Hepatocyte (in vitro differentiated cells): ENCODE measurements around the gene GOLGA6C. TPM values are rescaled to one million over a fixed set of nuclear protein-coding genes. Genes with fewer than 3 reads are reported as not detected.
"Not testable (repeated sequence)": the region's sequence is repeated elsewhere in the genome, so short reads cannot be mapped to it uniquely, and the experiment has no call there.

Experiments
- DNase-seq: peaks from one replicate; pipeline ENCODE4 v3.0.0-alpha.2; 2016; ENCODE audit warnings: low spot score
- H2AFZ ChIP-seq: fragments of 200-600 bp; sonication (generic); 2 replicates; pipeline ENCODE4 v1.6.0; 2016; ENCODE audit warnings: antibody characterized with exemption, mild to moderate bottlenecking
- H3K27ac ChIP-seq: fragments of 200-600 bp; sonication (generic); 2 replicates; pipeline ENCODE4 v1.5.1; 2016; ENCODE audit warnings: mild to moderate bottlenecking
- H3K27me3 ChIP-seq: fragments of 200-600 bp; sonication (generic); 2 replicates; pipeline ENCODE4 v1.6.1; 2016
- H3K36me3 ChIP-seq: fragments of 200-600 bp; sonication (generic); replicated peaks from 2 replicates; pipeline ENCODE4 v1.5.1; 2016; ENCODE audit warnings: low read depth; ENCODE audit not compliant: insufficient read depth
- H3K4me1 ChIP-seq: fragments of 200-600 bp; sonication (generic); 2 replicates; pipeline ENCODE4 v1.5.1; 2016; ENCODE audit warnings: mild to moderate bottlenecking, moderate library complexity; ENCODE audit not compliant: insufficient read depth
- H3K4me2 ChIP-seq: fragments of 200-600 bp; sonication (generic); 2 replicates; pipeline ENCODE4 v1.6.0; 2016
- H3K4me3 ChIP-seq: fragments of 200-600 bp; sonication (generic); 2 replicates; pipeline ENCODE4 v1.5.1; 2016; ENCODE audit warnings: mild to moderate bottlenecking
- H3K79me2 ChIP-seq: fragments of 200-600 bp; sonication (generic); 2 replicates; pipeline ENCODE4 v1.6.0; 2017; ENCODE audit warnings: mild to moderate bottlenecking
- H3K9me2 ChIP-seq: fragments of 200-600 bp; sonication (generic); replicated peaks from 2 replicates; pipeline ENCODE4 v1.6.0; 2017; ENCODE audit warnings: mild to moderate bottlenecking; ENCODE audit not compliant: insufficient read depth
- H3K9me3 ChIP-seq: fragments of 200-600 bp; sonication (generic); 2 replicates; pipeline ENCODE4 v1.5.1; 2016; ENCODE audit warnings: low read depth, mild to moderate bottlenecking
- H4K20me1 ChIP-seq: fragments of 200-600 bp; sonication (generic); 2 replicates; pipeline ENCODE4 v1.6.0; 2016; ENCODE audit warnings: mild to moderate bottlenecking; ENCODE audit not compliant: insufficient read depth, poor library complexity, severe bottlenecking
- WGBS: methylation state at CpG from one replicate; pipeline ENCODE4 v1.1.6; 2016; ENCODE audit warnings: low lambda C conversion rate; ENCODE audit errors: missing lambda C conversion rate; 5-methylcytosine and 5-hydroxymethylcytosine counted together
- polyA plus RNA-seq: library from polyadenylated mRNA; unstranded; fragments of >200 nt; fragmentation: Nextera tagmentation; extraction: Ambion mirVana; gene quantifications from 2 replicates; pipeline ENCODE4 v1.2.1, GENCODE V29; 2016
- total RNA-seq: library from RNA; depleted of rRNA; stranded (reverse); fragments of >200 nt; gene quantifications from 2 replicates; pipeline ENCODE4 v1.2.3, GENCODE V29; 2014
- TF ChIP-seq, protein P1 (sequence below): fragments of 200-600 bp; sonication (generic); IDR thresholded peaks from 2 replicates; pipeline ENCODE4 v1.5.1; 2016; ENCODE audit warnings: antibody characterized with exemption, mild to moderate bottlenecking; ENCODE audit not compliant: poor library complexity

Gene GOLGA6C
- total and polyA plus RNA-seq, 2 experiments from 2014 or later, result not detected

DNA sequence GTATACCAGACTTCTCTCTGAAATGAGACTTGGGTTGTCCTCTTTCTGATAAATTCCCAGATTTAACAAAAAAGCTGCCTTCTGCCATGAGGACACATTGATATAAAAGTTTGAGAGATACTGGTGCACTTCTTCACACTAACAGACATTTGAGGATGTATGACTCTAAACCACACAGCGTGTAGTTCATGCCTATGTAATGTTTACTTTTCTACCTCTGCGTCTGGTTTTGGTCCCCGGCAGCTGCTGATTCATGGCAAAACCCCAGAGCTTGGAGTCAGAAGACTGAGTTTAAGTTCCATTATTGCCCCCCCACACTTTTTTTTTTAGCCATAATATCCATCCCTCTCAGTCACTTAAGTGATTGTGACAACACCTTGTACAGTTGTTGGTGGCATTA is 1.7 kb downstream of the GOLGA6C start:
- H3K27ac ChIP-seq, H3K27me3 ChIP-seq, H3K9me2 ChIP-seq, H3K4me3 ChIP-seq, H3K79me2 ChIP-seq, H4K20me1 ChIP-seq, DNase-seq, H3K9me3 ChIP-seq, H2AFZ ChIP-seq, H3K4me1 ChIP-seq, H3K4me2 ChIP-seq, H3K36me3 ChIP-seq: not testable (repeated sequence)
- WGBS, result no CpG with 5 or more reads among the region's 3 CpGs

DNA sequence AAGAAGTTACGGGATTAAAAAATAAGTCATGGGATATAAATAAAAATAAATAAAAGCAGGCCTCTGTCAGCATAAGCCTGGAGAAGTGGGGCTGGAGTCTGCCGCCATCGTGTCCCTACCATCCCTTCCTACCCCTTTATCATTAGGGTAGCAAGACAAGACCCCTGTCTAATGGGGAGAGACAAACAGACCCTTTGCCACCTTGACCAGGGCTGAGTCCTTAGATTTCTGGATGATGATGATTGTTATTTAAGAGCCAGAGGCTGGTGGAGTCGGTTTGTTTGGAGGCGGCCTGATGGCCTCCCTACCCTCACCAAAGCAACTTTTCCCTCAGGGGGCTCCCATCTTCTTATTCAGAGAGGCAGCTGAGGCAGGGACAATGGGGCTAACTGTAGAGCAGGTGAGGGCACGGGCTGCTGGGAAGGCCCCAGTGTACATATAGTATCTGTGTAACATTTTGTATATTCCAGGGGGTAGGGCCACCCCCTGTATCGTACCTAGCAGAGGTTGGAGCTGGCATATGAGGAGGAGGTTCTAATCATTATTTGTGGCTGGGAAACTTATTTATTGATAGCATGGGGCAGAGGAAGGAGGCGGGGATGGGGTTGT is 15.7 kb downstream of the GOLGA6C start:
- not testable (repeated sequence) for DNase-seq, H3K4me1 ChIP-seq, H3K9me2 ChIP-seq, H3K79me2 ChIP-seq, H3K4me2 ChIP-seq, H3K27ac ChIP-seq, H3K9me3 ChIP-seq, H3K27me3 ChIP-seq, H3K36me3 ChIP-seq, H4K20me1 ChIP-seq, H3K4me3 ChIP-seq, H2AFZ ChIP-seq
- WGBS, result 68% methylated on average over 3 of the region's 8 CpGs

DNA sequence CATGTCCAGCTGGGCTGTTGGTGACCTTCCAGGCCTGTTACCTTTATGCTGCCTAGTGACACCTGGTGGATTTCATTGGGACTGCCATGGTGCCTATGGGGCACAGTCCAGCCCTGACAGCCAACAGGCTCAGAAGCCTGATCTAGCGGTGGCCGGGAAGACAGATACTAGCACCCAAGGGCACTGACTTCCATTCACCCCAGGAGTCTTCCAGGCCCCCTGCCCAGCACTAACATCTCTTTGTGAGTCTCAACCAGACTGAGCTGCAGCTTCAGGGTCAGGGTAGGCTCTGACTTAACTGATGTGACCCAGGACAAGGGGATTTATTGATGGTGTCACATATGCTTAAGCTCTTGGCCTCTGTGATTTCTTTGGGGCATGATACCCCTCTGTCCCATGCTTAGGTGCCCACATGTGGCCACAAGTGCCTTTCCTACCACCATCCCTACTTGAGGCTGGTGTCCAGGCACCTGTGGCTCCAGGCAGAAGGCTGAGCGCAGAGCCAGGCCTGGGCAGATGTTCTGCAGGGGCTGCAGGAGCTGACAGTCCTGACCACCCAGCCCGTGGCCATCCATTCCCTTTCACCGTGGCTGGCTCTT is 16.5 kb downstream of the GOLGA6C start:
- not testable (repeated sequence) for H3K79me2 ChIP-seq, H4K20me1 ChIP-seq, H3K4me1 ChIP-seq, H3K9me3 ChIP-seq, H3K4me3 ChIP-seq, H3K36me3 ChIP-seq, H3K4me2 ChIP-seq, H3K27me3 ChIP-seq, H2AFZ ChIP-seq, H3K27ac ChIP-seq, H3K9me2 ChIP-seq
- TF ChIP-seq, protein P1, sequence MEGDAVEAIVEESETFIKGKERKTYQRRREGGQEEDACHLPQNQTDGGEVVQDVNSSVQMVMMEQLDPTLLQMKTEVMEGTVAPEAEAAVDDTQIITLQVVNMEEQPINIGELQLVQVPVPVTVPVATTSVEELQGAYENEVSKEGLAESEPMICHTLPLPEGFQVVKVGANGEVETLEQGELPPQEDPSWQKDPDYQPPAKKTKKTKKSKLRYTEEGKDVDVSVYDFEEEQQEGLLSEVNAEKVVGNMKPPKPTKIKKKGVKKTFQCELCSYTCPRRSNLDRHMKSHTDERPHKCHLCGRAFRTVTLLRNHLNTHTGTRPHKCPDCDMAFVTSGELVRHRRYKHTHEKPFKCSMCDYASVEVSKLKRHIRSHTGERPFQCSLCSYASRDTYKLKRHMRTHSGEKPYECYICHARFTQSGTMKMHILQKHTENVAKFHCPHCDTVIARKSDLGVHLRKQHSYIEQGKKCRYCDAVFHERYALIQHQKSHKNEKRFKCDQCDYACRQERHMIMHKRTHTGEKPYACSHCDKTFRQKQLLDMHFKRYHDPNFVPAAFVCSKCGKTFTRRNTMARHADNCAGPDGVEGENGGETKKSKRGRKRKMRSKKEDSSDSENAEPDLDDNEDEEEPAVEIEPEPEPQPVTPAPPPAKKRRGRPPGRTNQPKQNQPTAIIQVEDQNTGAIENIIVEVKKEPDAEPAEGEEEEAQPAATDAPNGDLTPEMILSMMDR, result peak; percentile 62
- DNase-seq, result peak; percentile 19
- WGBS, result 65% methylated on average over 5 of the region's 5 CpGs

DNA sequence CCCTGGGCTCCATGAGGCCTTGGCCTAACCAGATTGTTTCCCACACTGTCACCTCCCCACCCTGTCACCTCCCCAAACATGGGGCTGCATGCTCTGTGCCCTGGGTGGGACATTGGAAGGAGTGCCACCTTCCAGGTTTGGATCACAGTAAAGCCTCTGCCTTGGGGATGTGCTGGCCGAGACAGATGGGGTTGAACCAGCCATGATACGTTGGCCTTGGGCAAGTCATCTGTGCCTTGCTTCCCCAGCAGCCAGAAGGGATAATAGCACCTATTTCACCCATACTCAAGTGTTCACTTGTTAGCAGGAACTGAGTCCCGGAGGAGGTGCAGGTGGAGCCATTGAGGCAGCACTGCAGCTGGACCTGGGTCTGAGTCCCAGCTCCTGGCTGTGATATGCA is 17.5 kb downstream of the GOLGA6C start:
- not testable (repeated sequence) for H3K36me3 ChIP-seq, H4K20me1 ChIP-seq, H3K27ac ChIP-seq, H3K4me2 ChIP-seq, H3K9me3 ChIP-seq, H3K79me2 ChIP-seq, DNase-seq, H3K9me2 ChIP-seq, H3K4me3 ChIP-seq, H3K27me3 ChIP-seq, H2AFZ ChIP-seq, H3K4me1 ChIP-seq
- WGBS, result 74% methylated on average over 3 of the region's 3 CpGs

DNA sequence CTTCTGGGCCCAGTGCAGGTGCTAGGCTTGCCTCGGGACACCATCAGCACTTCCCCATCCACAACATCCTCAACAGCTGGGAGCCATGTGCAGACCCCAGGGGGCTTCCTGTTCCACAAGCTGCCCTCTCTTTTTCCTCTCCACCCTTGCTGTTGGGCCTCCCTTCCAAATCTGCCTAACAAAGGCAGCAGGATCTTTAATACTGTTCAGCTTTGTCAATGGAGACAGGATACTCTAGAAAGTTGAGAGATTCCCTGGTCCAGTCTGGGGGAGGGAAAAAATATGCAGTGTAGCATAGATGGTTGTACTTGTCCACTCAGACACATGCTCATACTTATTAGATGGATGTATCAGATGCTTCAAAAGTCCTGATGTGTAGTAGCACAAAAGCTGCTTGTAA is 20.4 kb downstream of the GOLGA6C start:
- H3K4me3 ChIP-seq, H3K36me3 ChIP-seq, H3K27me3 ChIP-seq, H3K4me2 ChIP-seq, H3K79me2 ChIP-seq, H3K9me2 ChIP-seq, H2AFZ ChIP-seq, DNase-seq, H3K9me3 ChIP-seq, H3K4me1 ChIP-seq, H4K20me1 ChIP-seq, H3K27ac ChIP-seq: not testable (repeated sequence)
- 0% methylated on average over 1 of the region's 1 CpG for WGBS

DNA sequence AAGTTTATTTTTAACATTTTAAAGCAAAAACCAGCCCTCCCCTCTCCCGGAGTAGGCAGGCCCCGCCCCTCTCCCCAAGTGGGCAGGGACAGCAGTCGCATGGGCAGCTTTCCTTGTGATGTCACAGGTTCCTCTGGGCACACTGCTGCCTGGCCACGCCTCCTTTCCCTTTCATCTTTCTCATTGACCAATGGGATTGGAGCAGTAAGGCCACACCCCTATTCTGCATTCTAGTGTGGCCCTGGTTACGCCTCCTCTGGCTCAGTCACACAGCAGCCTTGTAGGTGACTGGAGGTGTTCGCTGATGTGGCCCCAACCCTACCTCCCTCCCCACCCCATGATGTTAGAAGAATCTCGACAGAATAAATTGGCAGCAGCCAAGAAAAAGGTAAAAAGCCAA is 24.4 kb downstream of the GOLGA6C start, which contains the start of gene GOLGA6D:
Gene GOLGA6D (plus strand): TSS at position 264 of the 400 bp plus-strand sequence. CDS start 41 bp downstream, at position 305.
- not testable (repeated sequence) for H3K4me1 ChIP-seq, H2AFZ ChIP-seq, H3K79me2 ChIP-seq, H3K27ac ChIP-seq, DNase-seq, H3K9me2 ChIP-seq, H3K4me2 ChIP-seq, H3K27me3 ChIP-seq, H3K9me3 ChIP-seq, H3K4me3 ChIP-seq, H3K36me3 ChIP-seq, H4K20me1 ChIP-seq
- no CpG with 5 or more reads among the region's 7 CpGs for WGBS

DNA sequence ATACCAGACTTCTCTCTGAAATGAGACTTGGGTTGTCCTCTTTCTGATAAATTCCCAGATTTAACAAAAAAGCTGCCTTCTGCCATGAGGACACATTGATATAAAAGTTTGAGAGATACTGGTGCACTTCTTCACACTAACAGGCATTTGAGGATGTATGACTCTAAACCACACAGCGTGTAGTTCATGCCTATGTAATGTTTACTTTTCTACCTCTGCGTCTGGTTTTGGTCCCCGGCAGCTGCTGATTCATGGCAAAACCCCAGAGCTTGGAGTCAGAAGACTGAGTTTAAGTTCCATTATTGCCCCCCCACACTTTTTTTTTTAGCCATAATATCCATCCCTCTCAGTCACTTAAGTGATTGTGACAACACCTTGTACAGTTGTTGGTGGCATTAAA is 26.0 kb downstream of the GOLGA6C start:
- not testable (repeated sequence) for H4K20me1 ChIP-seq, H3K9me3 ChIP-seq, H3K79me2 ChIP-seq, H3K4me3 ChIP-seq, H3K4me2 ChIP-seq, H3K9me2 ChIP-seq, H3K27ac ChIP-seq, H2AFZ ChIP-seq, DNase-seq, H3K36me3 ChIP-seq, H3K4me1 ChIP-seq, H3K27me3 ChIP-seq
- WGBS, result no CpG with 5 or more reads among the region's 3 CpGs

DNA sequence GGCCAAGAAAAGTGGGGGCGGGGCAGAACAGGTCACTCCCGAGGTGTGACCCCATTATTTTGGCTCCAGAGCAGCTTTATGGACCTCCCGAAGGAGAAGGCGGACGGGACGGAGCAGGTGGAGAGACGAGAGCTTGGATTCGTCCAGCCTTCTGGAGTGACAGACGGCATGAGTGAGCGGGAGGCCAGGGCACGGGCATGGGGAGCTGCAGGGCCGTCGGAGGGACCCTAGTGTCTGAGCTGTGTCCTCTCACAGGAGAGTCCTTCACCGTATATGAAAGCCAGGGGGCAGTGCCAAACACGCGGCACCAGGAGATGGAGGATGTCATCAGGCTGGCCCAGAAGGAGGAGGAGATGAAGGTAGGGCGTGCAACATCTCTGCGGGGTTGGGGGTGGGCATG is 35.5 kb downstream of the GOLGA6C start:
- not testable (repeated sequence) for H3K4me2 ChIP-seq, H2AFZ ChIP-seq, H4K20me1 ChIP-seq, H3K9me2 ChIP-seq, H3K36me3 ChIP-seq, DNase-seq, H3K27me3 ChIP-seq, H3K4me3 ChIP-seq, H3K9me3 ChIP-seq, H3K79me2 ChIP-seq, H3K4me1 ChIP-seq, H3K27ac ChIP-seq
- whole genome bisulfite sequencing, result 100% methylated on average over 2 of the region's 18 CpGs
